ENCODE data around the gene SLC51A. TPM values are rescaled to one million over a fixed set of nuclear protein-coding genes. Genes with fewer than 3 reads are reported as not detected.

The SLC51A gene
- total and polyA plus RNA-seq, 2 of the 13 experiments (the other 11 are each of a cell fraction or from before 2014, with no cell fraction given): 4.3 to 48.8 TPM

DNA sequence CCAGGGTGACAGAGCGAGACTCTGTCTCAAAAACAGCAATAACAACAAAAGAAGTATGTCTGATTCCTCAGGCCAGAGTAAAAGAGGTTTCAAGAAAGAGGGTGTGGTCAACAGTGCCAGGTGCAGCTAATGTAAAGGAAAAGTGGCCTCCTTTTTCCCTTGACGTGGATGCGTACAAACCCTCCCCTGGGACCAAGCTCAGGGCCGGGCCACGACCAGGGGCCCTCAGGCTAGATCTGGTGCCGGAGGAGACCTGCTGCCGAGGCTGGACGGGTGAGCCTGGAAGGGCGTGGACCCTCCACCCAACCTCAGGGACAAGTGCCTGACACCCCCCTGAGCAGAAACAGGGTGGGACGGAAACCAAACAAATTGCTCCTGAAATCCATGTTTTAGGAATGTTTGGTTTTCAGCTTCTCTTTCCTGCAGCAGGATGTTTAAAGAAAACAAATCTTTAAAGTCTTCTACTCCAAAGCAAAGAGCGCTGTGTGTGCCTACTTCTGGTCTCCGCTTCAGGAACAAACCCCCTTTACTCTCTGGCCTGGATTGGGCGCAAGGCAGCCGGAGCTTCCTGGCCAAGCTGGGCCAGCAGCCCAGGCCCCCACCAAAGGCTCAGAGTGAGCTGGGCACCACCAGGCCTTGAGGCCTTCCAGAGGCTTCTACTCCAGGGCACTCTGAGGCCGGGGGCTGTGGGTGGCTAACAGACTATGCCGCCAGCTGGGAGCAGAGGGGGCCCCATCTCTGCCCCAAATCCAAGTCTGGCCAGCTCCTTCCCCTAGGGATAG is 26.6 kb upstream of the SLC51A start (continued):
- TF ChIP-seq, protein P1, sequence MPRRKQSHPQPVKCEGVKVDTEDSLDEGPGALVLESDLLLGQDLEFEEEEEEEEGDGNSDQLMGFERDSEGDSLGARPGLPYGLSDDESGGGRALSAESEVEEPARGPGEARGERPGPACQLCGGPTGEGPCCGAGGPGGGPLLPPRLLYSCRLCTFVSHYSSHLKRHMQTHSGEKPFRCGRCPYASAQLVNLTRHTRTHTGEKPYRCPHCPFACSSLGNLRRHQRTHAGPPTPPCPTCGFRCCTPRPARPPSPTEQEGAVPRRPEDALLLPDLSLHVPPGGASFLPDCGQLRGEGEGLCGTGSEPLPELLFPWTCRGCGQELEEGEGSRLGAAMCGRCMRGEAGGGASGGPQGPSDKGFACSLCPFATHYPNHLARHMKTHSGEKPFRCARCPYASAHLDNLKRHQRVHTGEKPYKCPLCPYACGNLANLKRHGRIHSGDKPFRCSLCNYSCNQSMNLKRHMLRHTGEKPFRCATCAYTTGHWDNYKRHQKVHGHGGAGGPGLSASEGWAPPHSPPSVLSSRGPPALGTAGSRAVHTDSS (CRISPR knock-in tag; conservative IDR thresholded peaks at IDR 0.05): no peak
- no peak for TF ChIP-seq ZGPAT (CRISPR knock-in tag; IDR thresholded peaks at IDR 0.05)
- no peak for TF ChIP-seq SP1 (IDR thresholded peaks at IDR 0.05)
- TF ChIP-seq SP1 (CRISPR knock-in tag; IDR thresholded peaks at IDR 0.05): no peak
- no peak for TF ChIP-seq HNRNPLL (IDR thresholded peaks at IDR 0.05; ENCODE audit: low read depth, low read length, poor library complexity, severe bottlenecking)
- peak; percentile 78; the same call in 1 of the 2 replicates for TF ChIP-seq ETV5 (CRISPR knock-in tag; IDR thresholded peaks at IDR 0.05; ENCODE audit: borderline replicate concordance)
- TF ChIP-seq ZNF75D (CRISPR knock-in tag; IDR thresholded peaks at IDR 0.05; ENCODE audit: borderline replicate concordance): no peak
- no peak for TF ChIP-seq DMTF1 (CRISPR knock-in tag; IDR thresholded peaks at IDR 0.05)
- TF ChIP-seq ZNF577 (CRISPR knock-in tag; IDR thresholded peaks at IDR 0.05; ENCODE audit: borderline replicate concordance, low read depth): no peak
- TF ChIP-seq, protein P2, sequence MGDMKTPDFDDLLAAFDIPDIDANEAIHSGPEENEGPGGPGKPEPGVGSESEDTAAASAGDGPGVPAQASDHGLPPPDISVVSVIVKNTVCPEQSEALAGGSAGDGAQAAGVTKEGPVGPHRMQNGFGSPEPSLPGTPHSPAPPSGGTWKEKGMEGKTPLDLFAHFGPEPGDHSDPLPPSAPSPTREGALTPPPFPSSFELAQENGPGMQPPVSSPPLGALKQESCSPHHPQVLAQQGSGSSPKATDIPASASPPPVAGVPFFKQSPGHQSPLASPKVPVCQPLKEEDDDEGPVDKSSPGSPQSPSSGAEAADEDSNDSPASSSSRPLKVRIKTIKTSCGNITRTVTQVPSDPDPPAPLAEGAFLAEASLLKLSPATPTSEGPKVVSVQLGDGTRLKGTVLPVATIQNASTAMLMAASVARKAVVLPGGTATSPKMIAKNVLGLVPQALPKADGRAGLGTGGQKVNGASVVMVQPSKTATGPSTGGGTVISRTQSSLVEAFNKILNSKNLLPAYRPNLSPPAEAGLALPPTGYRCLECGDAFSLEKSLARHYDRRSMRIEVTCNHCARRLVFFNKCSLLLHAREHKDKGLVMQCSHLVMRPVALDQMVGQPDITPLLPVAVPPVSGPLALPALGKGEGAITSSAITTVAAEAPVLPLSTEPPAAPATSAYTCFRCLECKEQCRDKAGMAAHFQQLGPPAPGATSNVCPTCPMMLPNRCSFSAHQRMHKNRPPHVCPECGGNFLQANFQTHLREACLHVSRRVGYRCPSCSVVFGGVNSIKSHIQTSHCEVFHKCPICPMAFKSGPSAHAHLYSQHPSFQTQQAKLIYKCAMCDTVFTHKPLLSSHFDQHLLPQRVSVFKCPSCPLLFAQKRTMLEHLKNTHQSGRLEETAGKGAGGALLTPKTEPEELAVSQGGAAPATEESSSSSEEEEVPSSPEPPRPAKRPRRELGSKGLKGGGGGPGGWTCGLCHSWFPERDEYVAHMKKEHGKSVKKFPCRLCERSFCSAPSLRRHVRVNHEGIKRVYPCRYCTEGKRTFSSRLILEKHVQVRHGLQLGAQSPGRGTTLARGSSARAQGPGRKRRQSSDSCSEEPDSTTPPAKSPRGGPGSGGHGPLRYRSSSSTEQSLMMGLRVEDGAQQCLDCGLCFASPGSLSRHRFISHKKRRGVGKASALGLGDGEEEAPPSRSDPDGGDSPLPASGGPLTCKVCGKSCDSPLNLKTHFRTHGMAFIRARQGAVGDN (CRISPR knock-in tag; IDR thresholded peaks at IDR 0.05): peak; percentile 71
- no peak for TF ChIP-seq ZNF136 (CRISPR knock-in tag; IDR thresholded peaks at IDR 0.05; ENCODE audit: low read depth)
- no peak for TF ChIP-seq ZNF20 (CRISPR knock-in tag; IDR thresholded peaks at IDR 0.05)
- TF ChIP-seq NBN (conservative IDR thresholded peaks at IDR 0.05): no peak
- TF ChIP-seq TCF12 (IDR thresholded peaks at IDR 0.05): no peak
- no peak for TF ChIP-seq TCF12 (CRISPR knock-in tag; IDR thresholded peaks at IDR 0.05)
- TF ChIP-seq TCF7L2 (IDR thresholded peaks at IDR 0.05; ENCODE audit: low read depth, low read length): no peak
- no peak for TF ChIP-seq SMARCE1 (IDR thresholded peaks at IDR 0.05; ENCODE audit: borderline replicate concordance)
- TF ChIP-seq ZNF207 (IDR thresholded peaks at IDR 0.05; ENCODE audit: borderline replicate concordance): no peak
- TF ChIP-seq GATAD1 (CRISPR knock-in tag; IDR thresholded peaks at IDR 0.05): no peak
- TF ChIP-seq GPBP1L1 (CRISPR knock-in tag; IDR thresholded peaks at IDR 0.05): no peak
